Tibial nerve (tissue), 4 donors: ENCODE results near the gene SALL1. TPM values are rescaled to one million over a fixed set of nuclear protein-coding genes. Genes with fewer than 3 reads are reported as not detected.

Source experiments
- DNase-seq, 2 donors: peaks; one replicate each; pipeline ENCODE4 v3.0.0-alpha.2; 2019; ENCODE audit warnings: low spot score in 2 of 2
- H3K27ac ChIP-seq, 4 donors: fragments of 200-600 bp; sonication (generic) in 3 of 4; one replicate each; pipeline ENCODE4 v1.5.1; 2017 to 2019; ENCODE audit warnings: mild to moderate bottlenecking in 1 of 4
- H3K27me3 ChIP-seq, 2 donors: fragments of 200-600 bp; sonication (generic) in 1 of 2; one replicate each; pipeline versions ENCODE4 v1.5.1 to v1.6.0; 2017 to 2019
- H3K36me3 ChIP-seq, 3 donors: fragments of 200-600 bp; sonication (generic); one replicate each; pipeline ENCODE4 v1.5.1; 2018 to 2019
- H3K4me1 ChIP-seq, 4 donors: fragments of 200-600 bp; sonication (generic) in 3 of 4; one replicate each; pipeline ENCODE4 v1.5.1; 2017 to 2019
- H3K4me3 ChIP-seq, 4 donors: fragments of 200-600 bp; sonication (generic) in 3 of 4; one replicate each; pipeline ENCODE4 v1.5.1; 2017 to 2019; ENCODE audit warnings: mild to moderate bottlenecking in 1 of 4, moderate library complexity in 1 of 4
- H3K9me3 ChIP-seq, 4 donors: fragments of 200-600 bp; sonication (generic) in 3 of 4; one replicate each; pipeline ENCODE4 v1.5.1; 2017 to 2019
- CTCF ChIP-seq, 5 experiments: fragments of 200-600 bp in 3 of 5; fragments of 450-650 bp in 2 of 5; sonication (generic) in 3 of 5; IDR thresholded peaks; one replicate each; pipeline ENCODE4 v1.5.1; 2016 to 2019; ENCODE audit warnings: antibody characterized with exemption in 5 of 5, mild to moderate bottlenecking in 3 of 5, moderate library complexity in 2 of 5
- EP300 ChIP-seq, 2 donors: sonication (generic); formaldehyde crosslinking; IDR thresholded peaks; one replicate each; pipeline ENCODE4 v1.6.1; 2017; ENCODE audit warnings: antibody characterized with exemption in 2 of 2, mild to moderate bottlenecking in 1 of 2
- POLR2A ChIP-seq, 2 donors: fragments of 450-650 bp; IDR thresholded peaks; one replicate each; pipeline ENCODE4 v1.6.1; 2017; ENCODE audit warnings: antibody characterized with exemption in 2 of 2, mild to moderate bottlenecking in 2 of 2, moderate library complexity in 2 of 2
- WGBS, 2 donors: methylation state at CpG; one replicate each; pipeline ENCODE4 v1.1.5; 2018; 5-methylcytosine and 5-hydroxymethylcytosine counted together
- total RNA-seq, 4 donors: library from RNA; depleted of rRNA; stranded (reverse); fragments of >200 nt; gene quantifications; one replicate each; pipeline ENCODE4 v1.1.0, GENCODE V29; 2016

The SALL1 gene
- total RNA-seq, 4 donors from 2014 or later, result 0.21 to 1.4 (median 0.26) TPM

- Histone ChIP-seq H3K9me3 (no peaks in the 10 kb centered on the region), H3K27ac (no peak overlapping the region), H3K36me3 (no peaks in the 10 kb centered on the region), H3K27me3 (peaks cover 0 to 3% of the 10 kb centered on the region in 2 donors), H3K4me3 (no peak overlapping the region), H3K4me1 (no peaks in the 10 kb centered on the region)
- 18 to 28% methylated on average over 4 of the region's 4 CpGs for WGBS, 2 donors
- TF ChIP-seq EP300 (IDR thresholded peaks at IDR 0.05) (no peak), CTCF (IDR thresholded peaks at IDR 0.05) (no peak), POLR2A (IDR thresholded peaks at IDR 0.05) (no peak)
- DNase-seq, result no peak
These were observed 30.4 kb upstream of the SALL1 start for GRCh38 chr16:51181503-51181811.

GRCh38 chr16:51180719-51181502 is 29.8 kb upstream of the SALL1 start:
- no peak overlapping the region for H3K4me3 ChIP-seq
- H3K36me3 ChIP-seq, result no peaks in the 10 kb centered on the region
- H3K27me3 ChIP-seq, result peaks cover 0 to 3% of the 10 kb centered on the region in 2 donors
- no peak for TF ChIP-seq POLR2A (IDR thresholded peaks at IDR 0.05)
- no peak for TF ChIP-seq CTCF (IDR thresholded peaks at IDR 0.05)
- H3K9me3 ChIP-seq, result no peaks in the 10 kb centered on the region
- no peak overlapping the region for H3K27ac ChIP-seq
- no peak for DNase-seq
- 66 to 76% methylated on average over 4 of the region's 4 CpGs for WGBS, 2 donors
- H3K4me1 ChIP-seq, result no peaks in the 10 kb centered on the region

DNA sequence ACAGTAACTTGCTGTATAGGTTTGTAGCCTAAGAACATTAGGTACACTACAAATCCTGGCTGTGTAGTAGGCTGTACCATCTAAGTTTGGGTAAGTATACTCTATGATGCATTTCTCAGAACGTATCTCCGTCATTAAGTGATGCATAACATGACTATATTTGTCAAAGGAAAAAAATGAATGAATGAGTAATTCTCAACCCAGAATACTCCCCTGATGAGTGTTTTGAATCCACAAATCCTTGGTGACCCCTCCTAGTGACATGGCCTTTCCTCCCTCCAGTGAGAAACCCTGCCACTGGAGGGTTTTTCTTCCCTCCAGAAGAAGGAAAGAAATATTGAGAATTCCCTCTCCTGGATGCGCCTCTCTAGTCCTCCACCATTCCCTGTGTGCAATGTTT is 24.0 kb upstream of the SALL1 start:
- Histone ChIP-seq H3K27ac (no peak overlapping the region), H3K9me3 (no peaks in the 10 kb centered on the region), H3K36me3 (no peaks in the 10 kb centered on the region), H3K27me3 (no peaks in the 10 kb centered on the region), H3K4me3 (no peak overlapping the region), H3K4me1 (no peaks in the 10 kb centered on the region)
- no peak for DNase-seq
- WGBS, 2 donors, result 85 to 89% methylated on average over 3 of the region's 3 CpGs
- TF ChIP-seq POLR2A (IDR thresholded peaks at IDR 0.05) (no peak), CTCF (IDR thresholded peaks at IDR 0.05) (no peak), EP300 (IDR thresholded peaks at IDR 0.05) (no peak)

GRCh38 chr16:51172368-51172767 is 21.3 kb upstream of the SALL1 start:
- DNase-seq, result no peak
- Histone ChIP-seq H3K36me3 (no peaks in the 10 kb centered on the region), H3K27me3 (no peaks in the 10 kb centered on the region), H3K27ac (no peak overlapping the region), H3K4me3 (no peak overlapping the region), H3K9me3 (no peaks in the 10 kb centered on the region), H3K4me1 (no peaks in the 10 kb centered on the region)
- no peak for TF ChIP-seq POLR2A (IDR thresholded peaks at IDR 0.05)
- 72 to 83% methylated on average over 5 of the region's 5 CpGs for WGBS, 2 donors

DNA sequence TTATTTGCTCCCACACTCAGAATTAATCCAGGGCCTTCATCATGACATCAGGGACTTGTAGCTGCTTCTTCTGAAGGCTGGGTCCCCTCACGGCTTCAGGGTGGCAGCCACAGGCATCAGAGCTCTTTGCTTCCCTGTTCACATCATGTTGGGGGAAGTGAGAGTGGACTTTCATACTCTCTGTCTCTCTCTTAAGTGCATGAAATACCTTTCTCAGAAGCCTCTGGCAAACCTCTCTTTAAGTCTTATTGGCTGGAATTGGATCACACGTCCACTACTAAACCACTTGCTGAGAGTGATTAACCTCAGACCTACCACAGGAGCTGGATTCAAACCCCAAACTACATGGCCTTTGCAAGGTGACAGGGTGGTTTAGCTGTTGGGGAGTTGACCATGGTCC is 17.7 kb upstream of the SALL1 start:
- 88 to 91% methylated on average over 2 of the region's 2 CpGs for WGBS, 2 donors
- no peak for DNase-seq
- no peaks in the 10 kb centered on the region for H3K27me3 ChIP-seq
- TF ChIP-seq EP300 (IDR thresholded peaks at IDR 0.05) (no peak), CTCF (IDR thresholded peaks at IDR 0.05) (no peak), POLR2A (IDR thresholded peaks at IDR 0.05) (no peak)
- no peak overlapping the region for H3K4me3 ChIP-seq
- no peaks in the 10 kb centered on the region for H3K4me1 ChIP-seq
- H3K27ac ChIP-seq, result no peak overlapping the region
- H3K9me3 ChIP-seq, result no peaks in the 10 kb centered on the region
- no peaks in the 10 kb centered on the region for H3K36me3 ChIP-seq
